Measurements from ENCODE around the gene THG1L.

GRCh38 chr5:157687198-157687554 is 44.0 kb upstream of the THG1L start:
- TF ChIP-seq CTCF (IDR thresholded peaks at IDR 0.05) (no peak), EP300 (IDR thresholded peaks at IDR 0.05) (no peak)

Measured in gastroesophageal sphincter (tissue), 3 donors.